Left cardiac atrium (tissue), 4 donors: ENCODE results near the gene ZNF385A. TPM values are rescaled to one million over a fixed set of nuclear protein-coding genes. Genes with fewer than 3 reads are reported as not detected.
A peak's percentile ranks its signal among the peaks of the same experiment; 100 is the strongest.

Experiments used
- ATAC-seq, 2 donors: fragments of 200-7000 bp; cut with Tn5 transposase; one replicate each; pipeline ENCODE4 v1.9.1; 2020; ENCODE audit warnings: mild to moderate bottlenecking in 2 of 2, moderate library complexity in 2 of 2
- DNase-seq: peaks from one replicate; pipeline ENCODE4 v3.0.0-alpha.2; 2020
- intact Hi-C, 2 donors: fragments of 100-400 bp; cut with DNase I; formaldehyde crosslinking; loops; one replicate each; pipeline versions ENCODE4 v1.14.1 to v1.15.1; 2022 to 2023
- long read RNA-seq: library from polyadenylated mRNA; unstranded; transcript quantifications from one replicate; pipeline ENCODE4 v2.0.0, GENCODE V29; 2021
- total RNA-seq, 2 donors: library from RNA; stranded (reverse); fragmentation: NEBNext Ultra II Directional; extraction: Animal tissue kit (Norgen Biotek cat#: 25700); gene quantifications; one replicate each; pipeline ENCODE4 v1.2.1, GENCODE V29; 2021
- donor health status: DM: no; HTN: yes; CAD: no.
- donor health status: DM: no; HTN: yes; CAD: no; lungs with severe emphysema.
- donor health status: DM: yes; HTN: yes; CAD: no.
- donor health status: Dilated cardiomyopathy.

Gene ZNF385A, protein sequence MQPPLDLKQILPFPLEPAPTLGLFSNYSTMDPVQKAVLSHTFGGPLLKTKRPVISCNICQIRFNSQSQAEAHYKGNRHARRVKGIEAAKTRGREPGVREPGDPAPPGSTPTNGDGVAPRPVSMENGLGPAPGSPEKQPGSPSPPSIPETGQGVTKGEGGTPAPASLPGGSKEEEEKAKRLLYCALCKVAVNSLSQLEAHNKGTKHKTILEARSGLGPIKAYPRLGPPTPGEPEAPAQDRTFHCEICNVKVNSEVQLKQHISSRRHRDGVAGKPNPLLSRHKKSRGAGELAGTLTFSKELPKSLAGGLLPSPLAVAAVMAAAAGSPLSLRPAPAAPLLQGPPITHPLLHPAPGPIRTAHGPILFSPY
- total RNA-seq, result 10 to 100 TPM; 20.4 to 24.2 TPM
- long read RNA-seq, result 0 reads

DNA sequence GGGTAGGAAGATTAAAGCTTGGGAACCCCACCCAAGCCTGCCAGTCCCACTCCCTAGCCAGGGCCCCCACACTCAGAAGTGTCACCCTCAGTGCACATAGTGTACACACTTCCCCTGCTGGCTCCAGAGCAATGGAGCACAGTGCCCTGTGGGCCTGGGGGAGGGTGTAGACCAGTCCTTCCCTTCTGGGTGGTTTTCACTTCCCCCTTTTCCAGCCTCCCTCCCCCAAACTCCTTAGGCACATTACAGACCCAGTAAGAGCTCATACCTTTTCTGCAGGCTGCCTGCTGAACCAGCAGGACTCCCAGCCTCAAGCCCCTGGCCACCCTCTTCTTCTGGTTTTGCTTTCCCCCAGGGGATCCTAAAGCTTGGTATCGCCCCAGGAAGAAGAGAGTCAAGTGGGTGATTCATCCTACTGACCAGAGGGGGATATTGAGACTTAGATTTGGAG lies at the start of gene ZNF385A:
ZNF385A (minus strand) TSS at position 143 of the 451 bp plus-strand sequence. CDS start 219 bp downstream, outside the sequence.
- peak; percentile 38 for DNase-seq
- intact Hi-C loops, result no loop called here
- ATAC-seq, result peak; percentile 17 to 51

DNA sequence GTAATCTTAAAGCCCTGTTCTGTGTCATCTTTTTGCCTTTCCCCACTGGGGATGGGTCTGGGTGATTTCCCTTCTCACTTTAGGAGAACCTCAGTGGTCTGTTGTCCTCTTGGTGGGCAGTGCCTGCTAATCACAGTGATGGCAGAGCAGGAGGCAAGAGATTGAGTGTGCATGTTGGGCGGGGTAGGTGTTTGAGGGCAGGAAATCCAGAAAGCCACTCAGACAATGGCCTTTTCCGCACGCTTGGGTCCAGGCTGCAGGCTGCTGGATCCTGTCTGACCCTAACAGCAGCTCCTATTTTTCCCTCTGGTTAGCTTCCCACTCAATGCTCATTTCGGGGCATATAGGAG lies 48.3 kb upstream of the ZNF385A start:
- ATAC-seq (peak; percentile 44 to 45), DNase-seq (peak; percentile 49)
- intact Hi-C loops, result no loop called here

DNA sequence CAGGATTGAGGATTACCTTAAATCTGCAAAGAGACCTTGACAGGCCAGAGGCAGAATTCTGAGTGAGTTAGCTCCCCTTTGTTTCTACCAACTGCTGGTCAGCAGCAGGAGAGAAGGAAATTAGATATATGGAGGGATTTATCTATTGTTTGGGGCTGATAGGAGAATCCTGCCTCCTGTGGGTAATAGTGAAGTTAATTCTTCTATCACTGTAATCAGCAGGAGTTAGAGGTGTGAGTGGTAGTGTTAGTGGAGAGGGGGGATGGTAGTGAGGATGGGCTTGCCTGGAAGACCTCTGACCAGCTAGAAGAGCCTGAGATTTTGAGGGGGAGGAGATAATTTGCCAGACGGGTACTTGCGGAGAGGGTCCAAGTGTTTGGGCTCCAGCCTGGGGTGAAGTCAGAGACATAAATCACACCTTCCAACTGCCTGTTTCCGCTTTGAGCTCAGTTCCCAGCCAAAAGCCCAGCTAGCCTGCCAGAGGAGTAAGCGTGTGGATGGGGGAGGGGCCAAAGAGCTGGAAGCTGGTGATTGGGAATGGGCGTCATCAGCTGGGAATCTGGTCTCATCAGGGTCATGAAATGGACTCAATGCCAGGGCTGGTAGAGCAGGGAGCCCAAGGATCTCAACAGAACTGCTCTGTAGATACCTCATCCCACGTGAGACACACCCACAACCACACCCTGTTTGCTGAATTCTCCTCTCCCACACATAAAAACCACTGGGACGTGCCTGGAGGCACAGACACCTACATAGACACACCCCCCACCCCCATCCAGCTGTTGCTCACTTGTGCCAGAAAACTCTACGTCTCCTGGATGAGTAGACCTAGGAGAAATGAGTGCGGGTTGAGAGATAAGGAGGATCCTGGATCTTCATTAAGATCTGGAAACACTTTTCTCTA lies 47.6 kb upstream of the ZNF385A start:
- DNase-seq, result peak; percentile 92
- intact Hi-C loops, result no loop called here
- peak; percentile 82 to 86 for ATAC-seq

DNA sequence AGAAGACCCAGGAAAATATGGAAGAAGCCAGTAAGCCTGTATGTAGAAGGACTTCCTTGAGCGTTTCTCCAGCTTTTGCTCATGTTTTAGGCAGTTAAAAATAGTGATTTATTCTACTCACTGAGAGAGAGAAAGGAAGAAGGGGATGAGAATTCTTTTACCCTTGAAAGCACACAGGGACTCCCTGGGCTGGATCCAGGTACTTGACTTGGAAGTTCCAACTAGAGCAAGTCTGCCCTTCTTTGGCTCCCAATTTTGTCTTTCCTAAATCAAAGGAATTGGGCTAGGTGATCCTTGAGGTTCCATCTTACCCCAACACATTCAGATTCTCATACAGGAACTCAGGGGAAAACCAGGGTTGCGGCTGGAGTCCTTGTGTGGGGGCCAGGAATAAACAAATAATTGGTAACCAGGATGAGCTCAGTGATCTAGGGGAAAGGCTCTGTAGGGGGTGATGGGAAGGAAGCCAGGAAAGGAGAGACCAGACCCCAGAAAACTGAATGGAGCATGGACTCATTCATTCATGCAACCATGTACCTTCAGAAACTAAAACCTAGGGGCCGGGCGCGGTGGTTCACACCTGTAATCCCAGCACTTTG lies 46.0 kb upstream of the ZNF385A start:
- ATAC-seq (no peak), DNase-seq (no peak)
- intact Hi-C loops, result no loop called here

DNA sequence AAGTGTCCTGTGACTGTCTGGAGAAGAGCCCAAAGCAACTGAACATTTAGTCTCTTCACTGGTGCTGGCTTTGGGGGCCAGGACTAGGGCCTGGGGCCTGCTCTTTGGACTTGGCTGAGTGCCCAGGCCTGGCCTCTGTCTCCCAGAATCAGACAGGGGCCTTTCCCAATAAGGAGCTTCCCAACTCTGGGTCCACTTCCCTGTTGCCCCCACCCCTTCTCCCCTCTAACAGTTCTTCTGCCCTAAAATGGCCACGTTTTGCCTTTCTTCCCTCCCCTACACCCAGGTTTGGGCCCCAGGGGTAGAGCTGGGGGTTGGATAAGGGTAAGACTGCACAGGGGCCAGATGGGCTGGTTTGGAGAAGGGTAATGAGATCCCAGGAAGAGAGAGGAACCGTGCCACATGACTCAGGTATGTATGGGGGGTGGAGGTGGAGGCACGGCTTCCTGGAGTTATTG lies 44.5 kb upstream of the ZNF385A start:
- ATAC-seq (no peak), DNase-seq (no peak)
- intact Hi-C loops, result no loop called here

DNA sequence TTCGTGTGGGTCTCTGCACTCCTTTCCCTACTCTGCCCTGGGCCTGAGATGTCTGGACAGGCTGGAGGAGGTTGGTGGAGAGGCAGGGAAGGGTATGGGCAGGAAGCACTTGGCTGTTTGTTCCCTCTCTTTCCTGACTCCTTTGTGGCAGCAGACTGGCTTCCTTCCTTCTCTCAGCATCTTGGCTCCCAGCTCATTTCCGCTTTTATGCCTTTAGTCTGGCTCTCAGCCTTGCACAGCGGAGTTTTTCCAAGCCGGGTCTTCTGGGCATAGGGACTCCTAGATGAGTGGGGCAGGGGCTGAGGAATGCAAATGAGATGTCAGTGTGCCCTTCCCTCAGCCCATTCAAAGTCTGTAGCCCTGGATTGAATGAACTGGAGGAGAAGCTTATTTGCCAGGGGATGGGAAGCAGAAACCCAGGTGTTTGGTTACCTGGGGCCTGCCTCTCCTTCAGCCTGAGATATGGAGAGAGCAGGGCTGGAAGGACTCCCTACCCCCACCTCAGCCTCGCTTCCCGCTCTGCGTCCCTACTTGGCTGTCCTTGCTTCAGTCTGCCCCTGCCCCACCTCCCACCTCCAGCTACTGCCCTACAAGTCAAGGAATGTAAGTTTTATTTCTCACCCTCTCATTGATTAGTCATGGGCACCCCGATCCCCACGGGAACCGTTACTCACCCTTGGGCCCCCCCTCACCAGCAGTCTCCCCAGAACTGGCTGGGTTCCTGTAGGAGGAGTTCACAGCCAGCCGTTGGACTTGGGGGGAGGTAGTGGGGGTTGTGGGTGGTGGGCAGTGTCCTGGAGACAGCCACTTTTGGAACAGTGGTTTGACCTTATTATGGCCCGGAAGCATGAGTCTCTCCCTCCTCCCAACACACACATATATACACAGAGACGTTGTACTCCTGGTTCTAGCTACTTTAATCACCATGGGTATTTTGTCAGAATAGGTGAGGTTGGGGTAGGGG lies 43.8 kb upstream of the ZNF385A start:
- ATAC-seq (peak; percentile 21 to 30), DNase-seq (peak; percentile 64)
- intact Hi-C loops, result no loop called here

DNA sequence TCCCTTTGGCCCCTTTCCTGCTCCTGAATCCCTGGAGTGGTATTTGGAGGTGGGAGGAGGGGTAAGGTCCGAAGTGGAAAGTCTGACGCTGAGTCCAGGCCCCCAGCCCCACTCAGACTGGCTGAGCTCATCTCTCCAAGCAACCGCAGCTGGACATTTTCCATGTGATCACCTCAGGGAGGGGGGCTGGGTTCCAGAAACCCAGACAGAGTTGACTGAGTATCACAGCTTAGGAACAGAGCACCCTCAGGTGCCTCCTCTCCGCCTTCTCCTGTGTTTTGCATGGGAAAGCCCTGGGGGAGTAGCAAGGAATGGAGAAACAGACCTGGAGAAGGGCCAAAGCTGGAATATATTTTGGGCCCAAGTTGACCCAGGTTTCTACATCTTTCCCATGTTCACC lies 42.6 kb upstream of the ZNF385A start:
- intact Hi-C loops, result no loop called here
- DNase-seq (no peak), ATAC-seq (no peak)

DNA sequence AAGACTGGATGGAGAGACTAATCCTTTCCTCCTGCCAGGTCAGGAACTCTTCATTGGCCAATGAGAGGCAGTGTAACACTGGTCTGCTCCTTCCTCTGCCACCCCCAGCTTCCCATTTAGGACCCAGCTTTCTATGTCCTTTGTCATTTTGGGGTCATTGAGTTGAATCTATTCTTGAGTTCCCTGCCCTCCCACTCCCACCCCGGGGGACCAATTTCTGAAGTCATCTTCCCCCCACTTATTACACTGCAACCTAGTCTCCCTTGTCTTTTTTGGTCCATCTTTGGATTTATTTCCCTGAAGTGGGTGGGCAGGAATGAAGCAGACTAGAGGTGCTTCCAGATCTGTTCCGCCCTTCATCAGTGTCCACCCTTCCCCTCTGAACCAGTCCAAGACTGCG lies 42.2 kb upstream of the ZNF385A start:
- ATAC-seq (no peak), DNase-seq (no peak)
- intact Hi-C loops, result no loop called here

DNA sequence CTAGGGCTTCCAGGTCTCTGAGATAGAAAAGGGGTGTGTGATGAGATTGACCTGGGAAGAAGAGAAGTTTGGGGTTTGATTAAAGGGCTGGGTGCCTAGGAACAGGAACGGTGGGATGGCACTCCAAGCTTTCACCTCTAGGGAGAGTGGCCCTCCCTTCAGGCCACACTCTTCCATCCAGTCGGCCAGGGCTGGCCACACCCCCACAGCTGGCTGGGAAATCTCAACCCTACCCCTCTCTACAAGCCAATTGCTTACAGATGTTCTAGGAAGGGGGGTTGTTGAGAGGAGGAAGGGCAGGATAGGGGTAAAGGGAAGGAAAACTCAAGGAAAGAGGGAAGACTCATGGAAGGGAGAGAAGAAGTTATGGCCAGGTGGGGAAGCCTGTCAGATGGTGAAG lies 41.2 kb upstream of the ZNF385A start:
- ATAC-seq (no peak), DNase-seq (no peak)
- intact Hi-C loops, result no loop called here

DNA sequence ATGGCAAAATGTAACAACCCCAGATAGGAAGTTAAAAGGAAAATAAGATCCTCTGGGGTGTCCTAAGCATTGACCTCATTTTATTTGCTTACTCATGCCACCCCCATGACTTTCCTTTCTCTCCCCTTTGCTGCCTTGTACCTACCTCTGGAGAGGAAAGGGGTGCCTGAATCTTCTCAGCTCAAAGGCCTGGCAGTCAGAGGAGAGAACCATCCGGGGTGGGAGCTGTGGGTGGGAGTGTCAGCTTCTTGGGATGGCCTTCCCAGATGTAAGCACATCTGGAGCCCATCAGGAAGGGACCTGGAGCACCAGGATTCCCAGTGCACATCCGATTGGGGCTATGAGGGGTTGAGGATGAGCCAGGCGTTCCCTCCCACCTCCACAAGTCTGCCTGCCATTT lies 39.7 kb upstream of the ZNF385A start:
- no peak for ATAC-seq
- no peak for DNase-seq
- intact Hi-C loops, result no loop called here

DNA sequence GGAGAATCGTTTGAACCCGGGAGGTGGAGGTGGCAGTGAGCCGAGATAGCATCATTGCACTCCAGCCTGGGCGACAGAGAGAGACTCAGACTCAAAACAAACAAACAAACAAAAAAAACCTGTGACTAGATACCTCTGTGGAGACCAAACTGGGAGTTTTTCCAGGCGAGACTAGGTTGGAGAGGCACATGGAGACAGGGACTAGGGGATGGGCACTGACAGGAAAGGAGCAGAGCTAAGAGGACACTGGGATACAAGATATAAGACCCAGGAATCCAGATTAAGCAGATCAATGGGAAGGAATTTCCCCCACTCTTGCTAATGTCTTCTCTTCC lies 39.2 kb upstream of the ZNF385A start:
- intact Hi-C loops, result no loop called here
- no peak for ATAC-seq
- DNase-seq, result no peak

DNA sequence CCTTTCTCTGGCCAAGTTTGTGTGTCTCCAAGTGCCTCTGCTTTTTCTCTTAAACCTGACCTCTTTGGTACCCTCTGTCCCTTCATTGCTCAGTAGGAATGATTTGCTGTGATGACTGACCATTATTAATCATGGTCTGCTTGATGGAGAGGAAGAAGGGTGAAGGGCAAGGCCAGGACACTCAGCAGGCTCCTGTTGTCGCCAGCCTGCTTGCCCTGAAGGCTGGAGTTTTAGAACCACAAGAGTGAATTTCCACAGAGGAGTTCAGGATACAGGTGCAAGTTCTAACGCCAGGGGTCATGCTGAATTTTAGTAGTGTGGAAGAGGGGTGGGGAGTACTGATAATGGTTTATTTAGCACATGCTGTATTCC lies 37.3 kb upstream of the ZNF385A start:
- ATAC-seq (no peak), DNase-seq (no peak)
- intact Hi-C loops, result no loop called here

DNA sequence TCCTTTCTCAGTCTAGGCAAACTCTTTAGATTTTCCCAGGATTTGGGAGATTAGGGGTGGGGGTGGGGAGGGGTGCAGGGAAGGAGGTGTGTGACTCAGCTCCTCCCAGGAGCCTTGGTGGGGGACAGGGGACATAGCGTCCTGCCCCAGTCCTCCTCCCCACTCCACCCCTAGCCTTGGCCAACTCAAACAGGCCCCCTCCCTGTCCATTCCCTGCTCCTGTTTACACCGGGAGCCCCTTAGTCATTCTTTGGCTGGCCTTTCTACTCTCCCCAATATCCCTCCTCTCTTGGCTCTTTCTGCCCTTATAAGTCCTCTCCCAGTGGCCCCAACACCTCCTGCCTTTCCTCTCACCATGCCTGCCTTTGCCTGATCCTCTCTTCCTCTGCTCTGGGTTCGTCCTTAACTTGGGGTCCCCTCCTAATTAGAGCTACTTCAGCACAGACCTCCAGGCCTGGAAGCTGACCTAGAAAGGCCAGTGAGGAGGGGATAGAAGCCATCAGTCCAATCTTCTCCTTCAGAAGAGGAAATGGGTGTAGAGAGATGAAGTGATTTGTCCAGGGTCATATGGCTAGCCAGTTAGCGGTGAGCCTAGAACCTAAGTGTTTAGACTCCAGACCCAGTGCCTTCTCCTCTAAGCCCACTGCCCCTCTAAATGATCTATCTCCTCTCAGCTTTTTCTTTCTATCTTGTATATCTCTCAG lies 36.8 kb upstream of the ZNF385A start:
- intact Hi-C loops, result no loop called here
- DNase-seq (peak; percentile 85), ATAC-seq (peak in 1 of 2 donors; percentile 60)

DNA sequence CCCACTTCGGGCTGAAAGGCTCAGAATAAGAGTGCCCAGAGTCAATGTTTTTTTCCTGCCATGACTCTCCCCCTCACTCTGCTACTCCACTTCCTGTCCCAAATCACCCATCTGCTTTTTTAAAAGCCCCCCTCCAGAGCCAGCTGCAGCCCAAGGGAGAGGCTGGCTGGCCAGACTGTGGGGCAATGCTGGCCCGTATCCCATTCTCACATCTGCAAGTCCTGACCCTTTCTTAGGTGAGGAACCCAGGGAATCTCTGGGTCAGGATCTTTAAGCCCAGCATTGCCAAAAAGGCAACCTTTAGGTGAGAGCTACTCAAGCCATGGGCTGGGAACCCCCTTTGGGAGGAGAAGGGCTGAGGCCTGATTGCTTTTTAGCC lies 36.2 kb upstream of the ZNF385A start:
- intact Hi-C loops, result no loop called here
- ATAC-seq (no peak), DNase-seq (no peak)

DNA sequence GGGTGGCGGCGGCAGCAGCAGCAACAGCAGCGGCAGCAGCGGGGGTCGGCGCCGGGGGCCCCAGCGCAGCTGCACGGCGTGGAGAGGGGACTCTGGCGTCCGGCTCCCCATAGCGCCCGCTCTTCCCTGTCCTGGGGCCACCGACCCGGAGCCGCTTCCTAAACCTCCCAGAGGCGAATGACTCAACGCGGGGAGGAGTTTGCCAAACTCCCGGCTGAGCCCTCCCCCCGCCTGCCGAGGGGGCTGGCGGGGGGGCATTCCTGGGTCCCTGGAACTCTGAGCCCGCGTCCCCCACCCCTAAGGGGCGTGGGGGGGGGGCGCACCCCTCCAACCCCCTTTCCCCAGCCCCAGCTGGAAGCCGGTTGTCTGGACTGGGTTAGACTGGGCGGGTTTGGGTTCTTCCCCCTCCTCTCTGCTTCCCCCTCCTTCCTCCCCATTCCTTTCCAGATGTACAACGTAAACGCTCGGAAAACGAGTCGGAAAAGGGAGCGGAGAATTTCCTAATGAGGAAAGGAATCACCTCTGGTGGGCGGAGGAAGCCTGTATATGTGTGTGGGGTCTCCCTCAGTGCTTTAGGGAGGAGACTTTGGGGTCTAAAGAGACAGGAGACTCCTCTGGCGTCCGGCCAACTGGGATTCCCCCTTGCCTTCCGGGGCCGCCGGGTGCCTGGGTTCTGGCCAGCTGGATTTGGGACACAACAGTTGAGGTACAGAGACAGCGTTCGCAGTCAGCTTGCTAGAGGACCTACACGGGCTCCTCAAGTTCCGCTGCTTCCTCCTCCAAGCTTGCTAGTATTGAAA lies 34.8 kb upstream of the ZNF385A start, which contains the start of gene ITGA5:
ITGA5 (minus strand) TSS at position 179 of the 800 bp plus-strand sequence; CDS start at position 111, 68 bp downstream.
- DNase-seq, result peak; percentile 90
- intact Hi-C loops, result no loop called here
- peak; percentile 83 to 84 for ATAC-seq

DNA sequence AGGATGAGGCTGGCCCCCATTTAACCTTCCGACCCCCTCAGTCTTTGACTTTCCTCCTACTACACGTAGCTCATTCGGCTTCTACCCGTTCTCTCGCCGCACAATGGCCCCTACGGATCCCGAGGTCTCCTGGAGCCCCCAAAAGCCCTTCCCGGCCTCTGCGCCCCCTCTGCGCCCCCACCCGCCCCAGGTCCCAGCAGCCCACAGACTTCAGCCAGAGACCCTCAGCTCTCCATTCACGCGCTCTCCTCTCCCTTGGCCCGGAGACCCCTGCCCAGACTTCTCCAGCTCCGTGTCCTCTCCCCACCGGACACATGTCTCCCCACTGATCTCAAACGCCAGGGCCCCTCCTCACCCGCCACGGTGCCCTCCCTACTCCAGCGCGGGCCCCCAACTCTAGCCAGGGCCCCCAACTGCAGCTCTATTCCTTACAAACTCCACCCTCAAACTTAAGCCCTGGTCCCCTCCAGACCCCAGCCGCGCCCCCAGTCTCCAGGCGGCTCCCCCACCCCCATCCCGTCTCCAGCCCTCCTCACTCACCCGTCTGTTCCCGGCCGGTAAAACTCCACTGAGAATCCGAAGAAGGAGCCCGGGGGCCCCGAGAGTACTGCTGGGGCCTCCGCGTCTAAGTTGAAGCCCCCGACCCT lies 34.0 kb upstream of the ZNF385A start:
- ATAC-seq, result peak; percentile 11 to 27
- intact Hi-C loops, result no loop called here
- DNase-seq, result no peak
